Tibial nerve (tissue), 4 donors: ENCODE measurements around the gene RPL39L.

Experiments used
- CTCF ChIP-seq, 5 experiments: fragments of 200-600 bp in 3 of 5; fragments of 450-650 bp in 2 of 5; sonication (generic) in 3 of 5; IDR thresholded peaks; one replicate each; pipeline ENCODE4 v1.5.1; 2016 to 2019; ENCODE audit warnings: antibody characterized with exemption in 5 of 5, mild to moderate bottlenecking in 3 of 5, moderate library complexity in 2 of 5
- EP300 ChIP-seq, 2 donors: sonication (generic); formaldehyde crosslinking; IDR thresholded peaks; one replicate each; pipeline ENCODE4 v1.6.1; 2017; ENCODE audit warnings: antibody characterized with exemption in 2 of 2, mild to moderate bottlenecking in 1 of 2
- POLR2A ChIP-seq, 2 donors: fragments of 450-650 bp; IDR thresholded peaks; one replicate each; pipeline ENCODE4 v1.6.1; 2017; ENCODE audit warnings: antibody characterized with exemption in 2 of 2, mild to moderate bottlenecking in 2 of 2, moderate library complexity in 2 of 2

DNA sequence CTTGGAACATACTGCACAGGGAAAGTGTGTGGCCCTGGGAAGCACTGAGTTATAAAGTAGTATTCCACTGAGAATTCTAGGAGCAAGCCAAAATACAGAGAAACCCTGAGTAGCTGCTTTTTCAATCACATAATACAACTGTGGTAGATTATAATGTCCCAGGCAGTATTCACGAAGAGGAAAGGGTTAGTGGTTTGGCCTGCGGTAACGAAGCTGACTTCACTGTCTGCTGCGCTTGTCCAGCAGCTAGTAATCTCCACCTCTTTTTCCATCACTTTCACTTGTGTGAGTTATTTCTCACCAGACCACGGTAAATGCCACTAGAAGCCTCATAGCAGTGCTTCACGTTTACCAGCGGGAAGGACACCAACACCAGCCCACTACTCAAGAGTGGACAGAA is 34.4 kb downstream of the RPL39L start:
- TF ChIP-seq CTCF (IDR thresholded peaks at IDR 0.05) (no peak), POLR2A (IDR thresholded peaks at IDR 0.05) (no peak), EP300 (IDR thresholded peaks at IDR 0.05) (no peak)
